ENCODE data around the gene DCXR. TPM values are rescaled to one million over a fixed set of nuclear protein-coding genes. Genes with fewer than 3 reads are reported as not detected.

The DCXR gene
- total RNA-seq, 1 experiment from 2014 or later, result 306 TPM

DNA sequence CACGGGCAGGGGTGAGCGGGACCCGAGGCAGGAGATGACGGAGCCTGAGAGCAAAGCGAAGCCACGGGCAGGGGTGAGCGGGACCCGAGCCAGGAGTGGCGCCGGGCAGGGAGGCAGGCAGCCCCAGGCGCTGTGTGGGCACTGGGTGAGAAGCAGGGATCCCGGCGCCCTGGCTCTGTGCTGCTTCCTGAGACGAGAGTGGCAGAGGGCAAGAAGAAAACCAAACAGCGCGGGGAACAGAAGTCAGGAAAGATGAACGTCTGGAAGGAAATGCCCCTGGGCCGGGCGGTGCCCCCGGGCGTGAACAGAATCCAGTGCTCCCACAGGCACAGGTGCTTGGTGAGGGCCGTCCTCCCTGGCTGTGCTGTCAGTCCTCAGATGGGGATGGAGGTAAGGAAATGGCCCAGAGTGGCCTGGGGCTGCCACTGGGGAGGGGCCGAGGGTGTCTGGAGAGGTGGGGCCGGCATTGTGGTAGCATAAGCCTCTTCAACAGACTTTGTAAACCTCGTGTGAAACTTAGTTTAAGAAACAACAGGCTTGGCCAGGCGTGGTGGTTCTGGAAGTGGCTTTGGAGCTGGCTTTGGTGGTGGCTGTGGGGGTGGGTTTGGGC, 50.2 kb downstream of the DCXR start:
- peaks cover 10 to 11% of the 10 kb centered on the region in 2 experiments; a peak in 3 of 4 replicates for H3K4me1 ChIP-seq (ENCODE audit: control insufficient read depth in 1 of 2, insufficient read depth in 2 of 2, low read length in 2 of 2)
- no peak for DNase-seq (ENCODE audit: low read depth, low spot score)
- H3K9me3 ChIP-seq (ENCODE audit: control insufficient read depth in 1 of 2, insufficient read depth in 1 of 2, low read depth in 1 of 2, low read length in 2 of 2), result no peaks in the 10 kb centered on the region
- TF ChIP-seq CBX3 (IDR thresholded peaks at IDR 0.05; ENCODE audit: low read depth) (no peak), SP1 (IDR thresholded peaks at IDR 0.05; ENCODE audit: low read depth) (no peak)
- H3K27me3 ChIP-seq (ENCODE audit: insufficient read depth, low read length), result no peaks in the 10 kb centered on the region
- no peaks in the 10 kb centered on the region for H3K79me2 ChIP-seq (ENCODE audit: insufficient read depth, low read length)
- ChIA-PET POLR2A (no interaction called here), CTCF (no interaction called here), RAD21 (ENCODE audit: low non-redundant PET in 1 of 2, low total read pairs in 2 of 2, uncharacterized antibody in 2 of 2, unreplicated experiment in 2 of 2) (no interaction called here)
- no TSS peak for BruUV-seq (replicated peaks)
- no peak overlapping the region for H3K4me3 ChIP-seq (replicated peaks in 1 of 2; ENCODE audit: low read depth in 1 of 2, low read length in 2 of 2)
- no peak overlapping the region for H3K4me2 ChIP-seq (ENCODE audit: low read length)
- H3K36me3 ChIP-seq (ENCODE audit: control insufficient read depth in 1 of 2, insufficient read depth in 2 of 2, low read length in 2 of 2), result peaks cover 13 to 16% of the 10 kb centered on the region in 2 experiments; a peak in 3 of 4 replicates
- no peak overlapping the region for H3K27ac ChIP-seq (ENCODE audit: low read depth, low read length)
- H3K9me2 ChIP-seq (ENCODE audit: insufficient read depth), result no peaks in the 10 kb centered on the region
- intact Hi-C loops (cut with micrococcal nuclease), result no loop called here
- no peak overlapping the region for H3K9ac ChIP-seq (ENCODE audit: low read length)
- no peak for ATAC-seq
- no peak overlapping the region for H2AFZ ChIP-seq (ENCODE audit: low read depth, low read length, poor library complexity, severe bottlenecking)
- no peaks in the 10 kb centered on the region for H4K20me1 ChIP-seq (ENCODE audit: insufficient read depth)

DNA sequence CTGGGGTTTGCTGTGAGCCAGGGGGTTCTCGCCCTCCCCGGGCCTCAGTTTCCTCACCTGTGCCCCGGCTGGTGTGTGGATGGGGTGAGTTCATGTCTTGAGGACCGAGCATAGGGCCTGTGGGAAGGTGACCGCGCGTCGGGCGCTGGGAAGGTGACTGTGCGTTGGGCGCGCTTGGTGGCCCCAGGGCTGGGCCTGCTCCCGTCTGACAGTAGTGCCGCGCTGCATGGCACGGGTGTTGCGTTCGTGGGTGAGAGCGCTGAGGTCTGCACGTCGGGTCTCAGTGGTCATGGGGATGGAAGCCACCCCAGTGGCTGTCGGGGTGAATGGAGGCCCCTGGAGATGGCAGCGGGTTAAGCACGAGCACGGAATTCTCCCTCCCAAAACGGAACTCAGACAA, 50.9 kb downstream of the DCXR start:
- intact Hi-C loops (cut with micrococcal nuclease), result no loop called here
- no peak overlapping the region for H3K27ac ChIP-seq (ENCODE audit: low read depth, low read length)
- ChIA-PET RAD21 (ENCODE audit: low non-redundant PET in 1 of 2, low total read pairs in 2 of 2, uncharacterized antibody in 2 of 2, unreplicated experiment in 2 of 2) (no interaction called here), POLR2A (no interaction called here), CTCF (no interaction called here)
- BruUV-seq (replicated peaks), result TSS peak; percentile 9
- H3K79me2 ChIP-seq (ENCODE audit: insufficient read depth, low read length), result no peaks in the 10 kb centered on the region
- no peaks in the 10 kb centered on the region for H3K9me2 ChIP-seq (ENCODE audit: insufficient read depth)
- no peaks in the 10 kb centered on the region for H3K9me3 ChIP-seq (ENCODE audit: control insufficient read depth in 1 of 2, insufficient read depth in 1 of 2, low read depth in 1 of 2, low read length in 2 of 2)
- no peak for ATAC-seq
- peaks cover 4 to 6% of the 10 kb centered on the region in 2 experiments; a peak in 3 of 4 replicates for H3K4me1 ChIP-seq (ENCODE audit: control insufficient read depth in 1 of 2, insufficient read depth in 2 of 2, low read length in 2 of 2)
- TF ChIP-seq FOSL1 (IDR thresholded peaks at IDR 0.05; ENCODE audit: low read depth), result no peak
- H3K9ac ChIP-seq (ENCODE audit: low read length), result no peak overlapping the region
- peaks cover 13 to 16% of the 10 kb centered on the region in 2 experiments; a peak in 3 of 4 replicates for H3K36me3 ChIP-seq (ENCODE audit: control insufficient read depth in 1 of 2, insufficient read depth in 2 of 2, low read length in 2 of 2)
- DNase-seq (ENCODE audit: low read depth, low spot score), result no peak
- no peak overlapping the region for H3K4me3 ChIP-seq (replicated peaks in 1 of 2; ENCODE audit: low read depth in 1 of 2, low read length in 2 of 2)
- no peaks in the 10 kb centered on the region for H3K27me3 ChIP-seq (ENCODE audit: insufficient read depth, low read length)
- H4K20me1 ChIP-seq (ENCODE audit: insufficient read depth), result no peaks in the 10 kb centered on the region
- H2AFZ ChIP-seq (ENCODE audit: low read depth, low read length, poor library complexity, severe bottlenecking), result no peak overlapping the region
- H3K4me2 ChIP-seq (ENCODE audit: low read length), result no peak overlapping the region

Other genes with a start within 250 kb of the DCXR start
- not detected for gene GCGR, start 233.5 kb downstream of the DCXR start, total RNA-seq (2021; ENCODE audit: unreplicated experiment)
- 59.2 TPM for gene MCRIP1, start 204.4 kb downstream of the DCXR start, total RNA-seq (2021; ENCODE audit: unreplicated experiment)
- gene PPP1R27, start 202.6 kb downstream of the DCXR start, total RNA-seq (2021; ENCODE audit: unreplicated experiment), result not detected
- gene P4HB, start 177.2 kb downstream of the DCXR start, total RNA-seq (2021; ENCODE audit: unreplicated experiment), result 1,043 TPM
- gene ARHGDIA, start 166.4 kb downstream of the DCXR start, total RNA-seq (2021; ENCODE audit: unreplicated experiment), result 554 TPM
- 280 TPM for gene ALYREF, start 146.1 kb downstream of the DCXR start, total RNA-seq (2021; ENCODE audit: unreplicated experiment)
- gene ANAPC11, start 146.0 kb downstream of the DCXR start, total RNA-seq (2021; ENCODE audit: unreplicated experiment), result 208 TPM
- 1.2 TPM for gene NPB, start 135.5 kb downstream of the DCXR start, total RNA-seq (2021; ENCODE audit: unreplicated experiment)
- 51.5 TPM for gene PCYT2, start 126.3 kb downstream of the DCXR start, total RNA-seq (2021; ENCODE audit: unreplicated experiment)
- gene SIRT7, start 119.5 kb downstream of the DCXR start, total RNA-seq (2021; ENCODE audit: unreplicated experiment), result 62.6 TPM
- 46.8 TPM for gene MAFG, start 110.0 kb downstream of the DCXR start, total RNA-seq (2021; ENCODE audit: unreplicated experiment)
- 396 TPM for gene PYCR1, start 100.4 kb downstream of the DCXR start, total RNA-seq (2021; ENCODE audit: unreplicated experiment)
- gene MYADML2, start 90.5 kb downstream of the DCXR start, total RNA-seq (2021; ENCODE audit: unreplicated experiment), result not detected
- gene NOTUM, start 76.5 kb downstream of the DCXR start, total RNA-seq (2021; ENCODE audit: unreplicated experiment), result 12.5 TPM
- 51.0 TPM for gene ASPSCR1, start 60.1 kb downstream of the DCXR start, total RNA-seq (2021; ENCODE audit: unreplicated experiment)
- 184 TPM for gene CENPX, start 14.8 kb downstream of the DCXR start, total RNA-seq (2021; ENCODE audit: unreplicated experiment)
- gene LRRC45, start 14.4 kb downstream of the DCXR start, total RNA-seq (2021; ENCODE audit: unreplicated experiment), result 40.1 TPM
- 120 TPM for gene RAC3, start 6.0 kb downstream of the DCXR start, total RNA-seq (2021; ENCODE audit: unreplicated experiment)
- gene RFNG, start 14.1 kb upstream of the DCXR start, total RNA-seq (2021; ENCODE audit: unreplicated experiment), result 52.0 TPM
- gene GPS1, start 14.2 kb upstream of the DCXR start, total RNA-seq (2021; ENCODE audit: unreplicated experiment), result 205 TPM
- gene DUS1L, start 28.1 kb upstream of the DCXR start, total RNA-seq (2021; ENCODE audit: unreplicated experiment), result 176 TPM
- gene FASN, start 60.5 kb upstream of the DCXR start, total RNA-seq (2021; ENCODE audit: unreplicated experiment), result 754 TPM
- gene CCDC57, start 175.1 kb upstream of the DCXR start, total RNA-seq (2021; ENCODE audit: unreplicated experiment), result 143 TPM
- gene SLC16A3, start 191.3 kb upstream of the DCXR start, total RNA-seq (2021; ENCODE audit: unreplicated experiment), result 445 TPM
- gene CSNK1D, start 236.0 kb upstream of the DCXR start, total RNA-seq (2021; ENCODE audit: unreplicated experiment), result 176 TPM